Lower leg skin (tissue), 3 donors: ENCODE data around the gene DGKQ.

Experiments used
- POLR2A ChIP-seq, 2 donors: fragments of 450-650 bp; IDR thresholded peaks; one replicate each; pipeline ENCODE4 v1.6.1; 2016 to 2017; ENCODE audit warnings: antibody characterized with exemption in 2 of 2, mild to moderate bottlenecking in 1 of 2, moderate library complexity in 1 of 2
- TF ChIP-seq, protein P1 (sequence below), 3 donors: fragments of 450-650 bp; IDR thresholded peaks; one replicate each; pipeline ENCODE4 v1.5.1; 2016; ENCODE audit warnings: antibody characterized with exemption in 3 of 3, mild to moderate bottlenecking in 3 of 3, moderate library complexity in 2 of 3

- TF ChIP-seq, protein P1, sequence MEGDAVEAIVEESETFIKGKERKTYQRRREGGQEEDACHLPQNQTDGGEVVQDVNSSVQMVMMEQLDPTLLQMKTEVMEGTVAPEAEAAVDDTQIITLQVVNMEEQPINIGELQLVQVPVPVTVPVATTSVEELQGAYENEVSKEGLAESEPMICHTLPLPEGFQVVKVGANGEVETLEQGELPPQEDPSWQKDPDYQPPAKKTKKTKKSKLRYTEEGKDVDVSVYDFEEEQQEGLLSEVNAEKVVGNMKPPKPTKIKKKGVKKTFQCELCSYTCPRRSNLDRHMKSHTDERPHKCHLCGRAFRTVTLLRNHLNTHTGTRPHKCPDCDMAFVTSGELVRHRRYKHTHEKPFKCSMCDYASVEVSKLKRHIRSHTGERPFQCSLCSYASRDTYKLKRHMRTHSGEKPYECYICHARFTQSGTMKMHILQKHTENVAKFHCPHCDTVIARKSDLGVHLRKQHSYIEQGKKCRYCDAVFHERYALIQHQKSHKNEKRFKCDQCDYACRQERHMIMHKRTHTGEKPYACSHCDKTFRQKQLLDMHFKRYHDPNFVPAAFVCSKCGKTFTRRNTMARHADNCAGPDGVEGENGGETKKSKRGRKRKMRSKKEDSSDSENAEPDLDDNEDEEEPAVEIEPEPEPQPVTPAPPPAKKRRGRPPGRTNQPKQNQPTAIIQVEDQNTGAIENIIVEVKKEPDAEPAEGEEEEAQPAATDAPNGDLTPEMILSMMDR (IDR thresholded peaks at IDR 0.05), result no peak
- TF ChIP-seq POLR2A (IDR thresholded peaks at IDR 0.05), result no peak
Observed at GRCh38 chr4:989722-990471, 16.5 kb upstream of the DGKQ start.
